ENCODE results near the gene MESP2.

The MESP2 gene

DNA sequence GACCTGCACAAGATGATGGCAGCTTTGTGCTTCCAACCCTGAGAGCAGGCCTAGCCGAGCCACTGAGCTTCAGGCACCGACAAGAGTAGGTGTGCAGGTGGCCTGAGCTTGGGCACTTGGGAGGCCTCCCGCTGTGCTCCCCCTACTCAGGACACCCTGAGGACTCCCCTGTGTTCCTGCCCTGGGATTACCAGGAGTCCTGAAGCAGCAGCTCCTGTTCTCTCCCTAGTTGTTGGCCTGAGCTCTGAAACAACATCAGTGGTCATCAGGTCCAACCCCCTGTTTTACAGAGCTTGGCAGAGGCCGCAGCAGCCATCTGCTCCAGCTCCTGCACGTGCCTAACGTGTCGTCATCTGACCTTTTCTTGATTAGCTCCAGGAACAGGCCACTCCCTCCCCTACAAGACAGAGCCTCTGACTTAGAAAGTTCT is 8.0 kb upstream of the MESP2 start:
- Histone ChIP-seq H3K27me3 (ENCODE audit: control insufficient read depth in 3 of 3, insufficient read depth in 3 of 3, low read depth in 1 of 3, low read length in 3 of 3) (no peaks in the 10 kb centered on the region), H3K4me1 (ENCODE audit: control insufficient read depth in 2 of 2, insufficient read depth in 1 of 2, low read depth in 1 of 2, low read length in 2 of 2) (no peaks in the 10 kb centered on the region), H3K4me2 (ENCODE audit: insufficient read depth, low read length, poor library complexity, severe bottlenecking) (no peak overlapping the region), H3K79me1 (ENCODE audit: low read depth, low read length) (no peaks in the 10 kb centered on the region), H4K8ac (ENCODE audit: low read depth, low read length) (no peak overlapping the region), H3K23ac (ENCODE audit: low read depth, low read length, poor library complexity) (no peak overlapping the region), H2BK15ac (ENCODE audit: low read length) (no peak overlapping the region), H3K14ac (ENCODE audit: low read length) (no peak overlapping the region), H3K27ac (replicated peaks; ENCODE audit: low read length) (no peak overlapping the region), H3K9ac (ENCODE audit: low read depth, low read length, poor library complexity) (no peak overlapping the region), H3K9me3 (replicated peaks in 1 of 2; ENCODE audit: control insufficient read depth in 2 of 2, insufficient read depth in 1 of 2, low read depth in 1 of 2, low read length in 2 of 2) (peaks cover 0 to 1% of the 10 kb centered on the region in 2 donors), H3K4ac (ENCODE audit: low read length) (no peak overlapping the region), H3K4me3 (ENCODE audit: low read length in 2 of 2) (peak overlapping the region in 1 of 2 donors; percentile 39), H2AFZ (ENCODE audit: low read length) (no peak overlapping the region), H2BK5ac (ENCODE audit: low read length) (peak overlapping the region; percentile 11), H2BK12ac (ENCODE audit: low read length) (no peak overlapping the region), H4K91ac (ENCODE audit: low read depth, low read length, poor library complexity) (no peak overlapping the region), H3K36me3 (replicated peaks in 1 of 2; ENCODE audit: control insufficient read depth in 2 of 2, insufficient read depth in 2 of 2, low read length in 2 of 2) (no peaks in the 10 kb centered on the region), H2AK5ac (ENCODE audit: low read depth, low read length) (no peak overlapping the region), H3K18ac (ENCODE audit: low read length) (peak overlapping the region; percentile 68), H2BK120ac (ENCODE audit: low read depth, low read length) (no peak overlapping the region)
- no CpG with 5 or more reads among the region's 7 CpGs for WGBS, 2 donors (ENCODE audit: extremely low coverage in 2 of 2, insufficient read length in 2 of 2, insufficient replicate concordance in 1 of 2)
- no peak for DNase-seq (ENCODE audit: low spot score)

DNA sequence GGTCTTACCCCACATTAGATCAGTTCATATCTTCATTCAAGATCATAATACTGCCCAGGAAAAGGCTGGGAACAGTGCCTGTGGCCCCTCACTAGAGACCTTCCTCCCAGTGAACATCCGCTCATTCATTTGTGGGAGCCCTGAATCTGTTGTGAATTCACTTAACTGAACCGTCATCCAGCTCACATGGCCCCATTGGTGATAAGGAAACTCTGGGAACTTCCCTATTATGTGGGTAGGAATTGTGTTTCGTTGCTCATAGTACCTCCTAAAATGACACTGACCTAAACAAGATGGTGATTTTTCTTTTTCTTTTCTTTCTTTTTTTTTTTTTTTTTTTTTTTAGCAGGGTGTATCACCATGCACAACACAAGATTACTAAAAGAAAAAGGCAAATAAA is 6.8 kb upstream of the MESP2 start:
- H3K4me3 ChIP-seq (ENCODE audit: low read length in 2 of 2), result no peak overlapping the region
- H3K4ac ChIP-seq (ENCODE audit: low read length), result no peak overlapping the region
- H2AFZ ChIP-seq (ENCODE audit: low read length), result no peak overlapping the region
- H3K4me2 ChIP-seq (ENCODE audit: insufficient read depth, low read length, poor library complexity, severe bottlenecking), result no peak overlapping the region
- DNase-seq (ENCODE audit: low spot score), result no peak
- H2AK5ac ChIP-seq (ENCODE audit: low read depth, low read length), result no peak overlapping the region
- no peaks in the 10 kb centered on the region for H3K79me1 ChIP-seq (ENCODE audit: low read depth, low read length)
- peaks cover 0 to 1% of the 10 kb centered on the region in 2 donors for H3K9me3 ChIP-seq (replicated peaks in 1 of 2; ENCODE audit: control insufficient read depth in 2 of 2, insufficient read depth in 1 of 2, low read depth in 1 of 2, low read length in 2 of 2)
- no peaks in the 10 kb centered on the region for H3K4me1 ChIP-seq (ENCODE audit: control insufficient read depth in 2 of 2, insufficient read depth in 1 of 2, low read depth in 1 of 2, low read length in 2 of 2)
- H3K36me3 ChIP-seq (replicated peaks in 1 of 2; ENCODE audit: control insufficient read depth in 2 of 2, insufficient read depth in 2 of 2, low read length in 2 of 2), result no peaks in the 10 kb centered on the region
- no peak overlapping the region for H3K23ac ChIP-seq (ENCODE audit: low read depth, low read length, poor library complexity)
- H4K8ac ChIP-seq (ENCODE audit: low read depth, low read length), result no peak overlapping the region
- H4K91ac ChIP-seq (ENCODE audit: low read depth, low read length, poor library complexity), result no peak overlapping the region
- no peaks in the 10 kb centered on the region for H3K27me3 ChIP-seq (ENCODE audit: control insufficient read depth in 3 of 3, insufficient read depth in 3 of 3, low read depth in 1 of 3, low read length in 3 of 3)
- no peak overlapping the region for H3K14ac ChIP-seq (ENCODE audit: low read length)
- WGBS, 2 donors (ENCODE audit: extremely low coverage in 2 of 2, insufficient read length in 2 of 2, insufficient replicate concordance in 1 of 2), result no CpG with 5 or more reads among the region's 3 CpGs
- no peak overlapping the region for H3K27ac ChIP-seq (replicated peaks; ENCODE audit: low read length)
- H2BK15ac ChIP-seq (ENCODE audit: low read length), result no peak overlapping the region
- H2BK120ac ChIP-seq (ENCODE audit: low read depth, low read length), result no peak overlapping the region
- H3K18ac ChIP-seq (ENCODE audit: low read length), result no peak overlapping the region
- H2BK5ac ChIP-seq (ENCODE audit: low read length), result no peak overlapping the region
- no peak overlapping the region for H3K9ac ChIP-seq (ENCODE audit: low read depth, low read length, poor library complexity)
- H2BK12ac ChIP-seq (ENCODE audit: low read length), result no peak overlapping the region

DNA sequence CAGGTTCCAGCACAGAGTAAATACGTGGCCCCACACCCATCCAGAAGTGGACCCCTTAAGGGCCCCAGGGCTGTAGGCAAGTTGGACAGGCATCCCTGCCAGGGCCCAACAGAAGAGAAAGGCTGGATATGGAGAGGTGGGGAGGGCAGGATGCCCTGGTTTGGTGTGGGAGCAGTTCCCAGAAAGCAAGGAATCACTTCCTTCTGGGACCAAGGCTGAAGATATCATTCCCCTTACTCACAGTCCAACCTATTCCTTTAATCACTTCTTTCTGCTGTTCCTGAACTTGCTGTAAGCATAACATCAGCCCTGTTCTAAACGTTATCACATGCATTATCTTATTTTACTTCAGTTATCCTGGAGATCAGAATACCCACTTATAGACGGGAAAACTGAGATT is 6.1 kb upstream of the MESP2 start:
- no peak overlapping the region for H2AK5ac ChIP-seq (ENCODE audit: low read depth, low read length)

DNA sequence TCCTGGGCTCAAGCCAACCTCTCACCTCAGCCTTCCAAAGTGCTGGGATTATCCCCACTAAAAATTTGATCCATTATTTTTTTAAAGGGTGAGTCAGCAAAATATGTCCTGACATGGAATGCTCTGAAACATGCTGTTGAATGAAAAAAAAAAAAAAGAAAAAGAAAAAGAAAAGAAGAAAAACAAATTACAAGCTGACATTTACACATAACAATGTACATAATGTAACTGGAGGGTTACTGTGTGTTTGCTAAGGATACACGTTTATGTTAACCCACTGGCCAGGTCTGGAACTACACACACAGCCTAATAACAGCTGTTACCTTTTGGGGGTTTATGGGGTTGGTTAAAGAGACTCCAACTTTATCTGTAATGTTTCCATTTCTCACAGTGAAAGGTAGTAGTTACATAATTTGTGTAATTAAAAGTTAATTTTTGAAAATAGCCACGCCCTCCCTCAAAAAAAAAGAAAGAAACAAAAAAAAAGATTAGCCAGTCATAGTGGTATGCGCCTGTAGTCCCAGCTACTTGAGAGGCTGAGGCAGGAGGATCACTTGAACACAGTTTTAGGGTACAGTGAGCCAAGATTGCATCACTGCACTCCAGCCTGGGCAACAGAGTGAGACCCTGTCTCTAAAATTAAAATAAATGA is 3.1 kb upstream of the MESP2 start:
- Histone ChIP-seq H3K23ac (ENCODE audit: low read depth, low read length, poor library complexity) (no peak overlapping the region), H3K4me1 (ENCODE audit: control insufficient read depth in 2 of 2, insufficient read depth in 1 of 2, low read depth in 1 of 2, low read length in 2 of 2) (no peaks in the 10 kb centered on the region), H4K91ac (ENCODE audit: low read depth, low read length, poor library complexity) (no peak overlapping the region), H3K4me3 (ENCODE audit: low read length in 2 of 2) (no peak overlapping the region), H2BK5ac (ENCODE audit: low read length) (no peak overlapping the region), H3K79me1 (ENCODE audit: low read depth, low read length) (no peaks in the 10 kb centered on the region), H2BK120ac (ENCODE audit: low read depth, low read length) (no peak overlapping the region), H3K4ac (ENCODE audit: low read length) (no peak overlapping the region), H2BK12ac (ENCODE audit: low read length) (no peak overlapping the region), H3K9me3 (replicated peaks in 1 of 2; ENCODE audit: control insufficient read depth in 2 of 2, insufficient read depth in 1 of 2, low read depth in 1 of 2, low read length in 2 of 2) (peaks cover 0 to 1% of the 10 kb centered on the region in 2 donors), H3K9ac (ENCODE audit: low read depth, low read length, poor library complexity) (no peak overlapping the region), H3K18ac (ENCODE audit: low read length) (no peak overlapping the region), H3K4me2 (ENCODE audit: insufficient read depth, low read length, poor library complexity, severe bottlenecking) (no peak overlapping the region), H4K8ac (ENCODE audit: low read depth, low read length) (no peak overlapping the region), H3K36me3 (replicated peaks in 1 of 2; ENCODE audit: control insufficient read depth in 2 of 2, insufficient read depth in 2 of 2, low read length in 2 of 2) (no peaks in the 10 kb centered on the region), H2AFZ (ENCODE audit: low read length) (no peak overlapping the region), H3K27me3 (ENCODE audit: control insufficient read depth in 3 of 3, insufficient read depth in 3 of 3, low read depth in 1 of 3, low read length in 3 of 3) (peaks cover 7 to 24% (median 13%) of the 10 kb centered on the region in 3 experiments), H3K14ac (ENCODE audit: low read length) (no peak overlapping the region), H2AK5ac (ENCODE audit: low read depth, low read length) (no peak overlapping the region), H2BK15ac (ENCODE audit: low read length) (no peak overlapping the region), H3K27ac (replicated peaks; ENCODE audit: low read length) (no peak overlapping the region)
- DNase-seq (ENCODE audit: low spot score), result no peak
- whole genome bisulfite sequencing, 2 donors (ENCODE audit: extremely low coverage in 2 of 2, insufficient read length in 2 of 2, insufficient replicate concordance in 1 of 2), result no CpG with 5 or more reads among the region's 3 CpGs

More for the DNA sequence above, 6.1 kb upstream of the MESP2 start:
- H3K4me2 ChIP-seq (ENCODE audit: insufficient read depth, low read length, poor library complexity, severe bottlenecking), result no peak overlapping the region
- H3K18ac ChIP-seq (ENCODE audit: low read length), result no peak overlapping the region
- H2BK120ac ChIP-seq (ENCODE audit: low read depth, low read length), result no peak overlapping the region
- no peaks in the 10 kb centered on the region for H3K79me1 ChIP-seq (ENCODE audit: low read depth, low read length)
- no CpG with 5 or more reads among the region's 3 CpGs for WGBS, 2 donors (ENCODE audit: extremely low coverage in 2 of 2, insufficient read length in 2 of 2, insufficient replicate concordance in 1 of 2)
- H4K91ac ChIP-seq (ENCODE audit: low read depth, low read length, poor library complexity), result no peak overlapping the region
- H3K27me3 ChIP-seq (ENCODE audit: control insufficient read depth in 3 of 3, insufficient read depth in 3 of 3, low read depth in 1 of 3, low read length in 3 of 3), result no peaks in the 10 kb centered on the region
- H3K36me3 ChIP-seq (replicated peaks in 1 of 2; ENCODE audit: control insufficient read depth in 2 of 2, insufficient read depth in 2 of 2, low read length in 2 of 2), result no peaks in the 10 kb centered on the region
- H2BK12ac ChIP-seq (ENCODE audit: low read length), result no peak overlapping the region
- H2BK15ac ChIP-seq (ENCODE audit: low read length), result no peak overlapping the region
- no peak overlapping the region for H3K14ac ChIP-seq (ENCODE audit: low read length)
- H3K27ac ChIP-seq (replicated peaks; ENCODE audit: low read length), result no peak overlapping the region
- no peaks in the 10 kb centered on the region for H3K4me1 ChIP-seq (ENCODE audit: control insufficient read depth in 2 of 2, insufficient read depth in 1 of 2, low read depth in 1 of 2, low read length in 2 of 2)
- H3K4ac ChIP-seq (ENCODE audit: low read length), result no peak overlapping the region
- no peak overlapping the region for H2BK5ac ChIP-seq (ENCODE audit: low read length)
- DNase-seq (ENCODE audit: low spot score), result no peak
- no peak overlapping the region for H3K4me3 ChIP-seq (ENCODE audit: low read length in 2 of 2)
- H3K9me3 ChIP-seq (replicated peaks in 1 of 2; ENCODE audit: control insufficient read depth in 2 of 2, insufficient read depth in 1 of 2, low read depth in 1 of 2, low read length in 2 of 2), result peaks cover 0 to 1% of the 10 kb centered on the region in 2 donors
- H2AFZ ChIP-seq (ENCODE audit: low read length), result no peak overlapping the region
- H3K9ac ChIP-seq (ENCODE audit: low read depth, low read length, poor library complexity), result no peak overlapping the region
- no peak overlapping the region for H3K23ac ChIP-seq (ENCODE audit: low read depth, low read length, poor library complexity)
- H4K8ac ChIP-seq (ENCODE audit: low read depth, low read length), result no peak overlapping the region

Data from neuronal stem cell (in vitro differentiated cells).